ENCODE measurements around the gene NDNF.

DNA sequence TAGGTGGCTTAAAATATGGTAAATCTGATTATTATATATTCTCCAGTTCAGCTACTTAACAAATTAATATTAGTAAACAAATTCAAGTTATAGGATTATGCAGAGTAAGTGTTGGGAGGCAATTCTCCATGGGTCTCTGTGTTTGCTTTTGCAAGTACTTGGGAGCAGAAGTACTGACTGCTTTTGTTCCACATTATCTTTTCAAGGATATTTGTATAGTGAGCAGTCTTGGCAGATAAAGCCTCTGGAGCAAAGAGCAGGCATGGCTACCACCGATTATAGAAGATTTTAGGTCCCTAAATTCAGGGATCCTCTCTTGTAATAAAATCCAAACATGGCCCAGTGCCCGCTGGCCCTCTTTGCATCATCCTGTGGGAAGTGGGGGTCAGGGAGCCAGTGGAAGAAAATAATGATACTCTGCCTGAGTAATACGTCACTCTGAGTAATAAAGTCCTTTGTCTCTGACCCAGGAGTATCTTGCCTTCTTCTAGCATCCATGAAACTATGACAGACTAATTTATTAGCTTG is 23.2 kb downstream of the NDNF start:
- TF ChIP-seq, protein P1, sequence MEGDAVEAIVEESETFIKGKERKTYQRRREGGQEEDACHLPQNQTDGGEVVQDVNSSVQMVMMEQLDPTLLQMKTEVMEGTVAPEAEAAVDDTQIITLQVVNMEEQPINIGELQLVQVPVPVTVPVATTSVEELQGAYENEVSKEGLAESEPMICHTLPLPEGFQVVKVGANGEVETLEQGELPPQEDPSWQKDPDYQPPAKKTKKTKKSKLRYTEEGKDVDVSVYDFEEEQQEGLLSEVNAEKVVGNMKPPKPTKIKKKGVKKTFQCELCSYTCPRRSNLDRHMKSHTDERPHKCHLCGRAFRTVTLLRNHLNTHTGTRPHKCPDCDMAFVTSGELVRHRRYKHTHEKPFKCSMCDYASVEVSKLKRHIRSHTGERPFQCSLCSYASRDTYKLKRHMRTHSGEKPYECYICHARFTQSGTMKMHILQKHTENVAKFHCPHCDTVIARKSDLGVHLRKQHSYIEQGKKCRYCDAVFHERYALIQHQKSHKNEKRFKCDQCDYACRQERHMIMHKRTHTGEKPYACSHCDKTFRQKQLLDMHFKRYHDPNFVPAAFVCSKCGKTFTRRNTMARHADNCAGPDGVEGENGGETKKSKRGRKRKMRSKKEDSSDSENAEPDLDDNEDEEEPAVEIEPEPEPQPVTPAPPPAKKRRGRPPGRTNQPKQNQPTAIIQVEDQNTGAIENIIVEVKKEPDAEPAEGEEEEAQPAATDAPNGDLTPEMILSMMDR (IDR thresholded peaks at IDR 0.05), result no peak
- TF ChIP-seq, protein P2, sequence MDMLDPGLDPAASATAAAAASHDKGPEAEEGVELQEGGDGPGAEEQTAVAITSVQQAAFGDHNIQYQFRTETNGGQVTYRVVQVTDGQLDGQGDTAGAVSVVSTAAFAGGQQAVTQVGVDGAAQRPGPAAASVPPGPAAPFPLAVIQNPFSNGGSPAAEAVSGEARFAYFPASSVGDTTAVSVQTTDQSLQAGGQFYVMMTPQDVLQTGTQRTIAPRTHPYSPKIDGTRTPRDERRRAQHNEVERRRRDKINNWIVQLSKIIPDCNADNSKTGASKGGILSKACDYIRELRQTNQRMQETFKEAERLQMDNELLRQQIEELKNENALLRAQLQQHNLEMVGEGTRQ (IDR thresholded peaks at IDR 0.05; ENCODE audit: borderline replicate concordance, low read depth, low read length), result no peak
- TF ChIP-seq NRF1 (IDR thresholded peaks at IDR 0.05; ENCODE audit: low read depth, low read length) (no peak), GATA2 (CRISPR knock-in tag; IDR thresholded peaks at IDR 0.05) (no peak), EZH2phosphoT487 (IDR thresholded peaks at IDR 0.05; ENCODE audit: borderline replicate concordance, low read depth) (no peak), POLR2AphosphoS5 (IDR thresholded peaks at IDR 0.05; ENCODE audit: low read depth, low read length) (no peak), RCOR1 (IDR thresholded peaks at IDR 0.05; ENCODE audit: low read length) (no peak), RXRA (IDR thresholded peaks at IDR 0.05; ENCODE audit: borderline replicate concordance, low read depth) (no peak), FOXM1 (IDR thresholded peaks at IDR 0.05; ENCODE audit: low read depth) (no peak), TEAD4 (IDR thresholded peaks at IDR 0.05; ENCODE audit: borderline replicate concordance, insufficient read depth) (no peak), YY1 (IDR thresholded peaks at IDR 0.05; ENCODE audit: low read depth) (no peak), MXI1 (IDR thresholded peaks at IDR 0.05; ENCODE audit: low read depth, low read length) (no peak), RFX5 (IDR thresholded peaks at IDR 0.05; ENCODE audit: low read length) (no peak)
- TF ChIP-seq, protein P3, sequence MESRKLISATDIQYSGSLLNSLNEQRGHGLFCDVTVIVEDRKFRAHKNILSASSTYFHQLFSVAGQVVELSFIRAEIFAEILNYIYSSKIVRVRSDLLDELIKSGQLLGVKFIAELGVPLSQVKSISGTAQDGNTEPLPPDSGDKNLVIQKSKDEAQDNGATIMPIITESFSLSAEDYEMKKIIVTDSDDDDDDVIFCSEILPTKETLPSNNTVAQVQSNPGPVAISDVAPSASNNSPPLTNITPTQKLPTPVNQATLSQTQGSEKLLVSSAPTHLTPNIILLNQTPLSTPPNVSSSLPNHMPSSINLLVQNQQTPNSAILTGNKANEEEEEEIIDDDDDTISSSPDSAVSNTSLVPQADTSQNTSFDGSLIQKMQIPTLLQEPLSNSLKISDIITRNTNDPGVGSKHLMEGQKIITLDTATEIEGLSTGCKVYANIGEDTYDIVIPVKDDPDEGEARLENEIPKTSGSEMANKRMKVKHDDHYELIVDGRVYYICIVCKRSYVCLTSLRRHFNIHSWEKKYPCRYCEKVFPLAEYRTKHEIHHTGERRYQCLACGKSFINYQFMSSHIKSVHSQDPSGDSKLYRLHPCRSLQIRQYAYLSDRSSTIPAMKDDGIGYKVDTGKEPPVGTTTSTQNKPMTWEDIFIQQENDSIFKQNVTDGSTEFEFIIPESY (IDR thresholded peaks at IDR 0.05; ENCODE audit: borderline replicate concordance, low read depth), result no peak
